ENCODE measurements around the gene KLRG1.
A peak's percentile ranks its signal among the peaks of the same experiment; 100 is the strongest.

KLRG1 gene

GRCh38 chr12:8985213-8985754 is 4.1 kb upstream of the KLRG1 start:
- DNase-seq (ENCODE audit: low spot score) = no peak

- DNase-seq (ENCODE audit: low spot score) = no peak
These were observed 2.2 kb upstream of the KLRG1 start for GRCh38 chr12:8987163-8987562.

- no peak for DNase-seq (ENCODE audit: low spot score)
These were observed 1.7 kb upstream of the KLRG1 start for GRCh38 chr12:8987685-8988084.

GRCh38 chr12:8991371-8992345 is 2.3 kb downstream of the KLRG1 start:
- no peak for DNase-seq (ENCODE audit: low spot score)

GRCh38 chr12:8993827-8994226 is 4.5 kb downstream of the KLRG1 start:
- no peak for DNase-seq (ENCODE audit: low spot score)

- no peak for DNase-seq (ENCODE audit: low spot score)
These were observed 5.9 kb downstream of the KLRG1 start for GRCh38 chr12:8995021-8995775.

GRCh38 chr12:8996682-8997405 is 7.5 kb downstream of the KLRG1 start:
- DNase-seq (ENCODE audit: low spot score) = no peak

GRCh38 chr12:9001233-9001632 is 11.9 kb downstream of the KLRG1 start:
- no peak for DNase-seq (ENCODE audit: low spot score)

GRCh38 chr12:9002335-9002734 is 13.0 kb downstream of the KLRG1 start:
- no peak for DNase-seq (ENCODE audit: low spot score)

GRCh38 chr12:9022592-9022991 is 33.2 kb downstream of the KLRG1 start:
- DNase-seq (ENCODE audit: low spot score) = no peak

- DNase-seq (ENCODE audit: low spot score) = no peak
These were observed 35.2 kb downstream of the KLRG1 start for GRCh38 chr12:9024512-9024911.

GRCh38 chr12:9027161-9028059 is 38.1 kb downstream of the KLRG1 start:
- DNase-seq (ENCODE audit: low spot score) = no peak

GRCh38 chr12:9030776-9031175 is 41.4 kb downstream of the KLRG1 start:
- no peak for DNase-seq (ENCODE audit: low spot score)

- no peak for DNase-seq (ENCODE audit: low spot score)
These were observed 43.0 kb downstream of the KLRG1 start for GRCh38 chr12:9032202-9032964.

GRCh38 chr12:9033265-9033887 is 44.0 kb downstream of the KLRG1 start:
- DNase-seq (ENCODE audit: low spot score) = no peak

- DNase-seq (ENCODE audit: low spot score) = no peak
These were observed 44.7 kb downstream of the KLRG1 start for GRCh38 chr12:9034095-9034494.

GRCh38 chr12:9036227-9036626 is 46.9 kb downstream of the KLRG1 start:
- no peak for DNase-seq (ENCODE audit: low spot score)

- no peak for DNase-seq (ENCODE audit: low spot score)
These were observed 48.1 kb downstream of the KLRG1 start for GRCh38 chr12:9037431-9037830.

- DNase-seq (ENCODE audit: low spot score) = peak; percentile 37
These were observed 50.1 kb downstream of the KLRG1 start for GRCh38 chr12:9039397-9039977.

All from putamen (tissue), 1 donor.